ENCODE data around the gene TMEM141. TPM values are rescaled to one million over a fixed set of nuclear protein-coding genes. Genes with fewer than 3 reads are reported as not detected.

Gene TMEM141
- polyA plus RNA-seq, 1 donor from 2014 or later, result 30.1 TPM

DNA sequence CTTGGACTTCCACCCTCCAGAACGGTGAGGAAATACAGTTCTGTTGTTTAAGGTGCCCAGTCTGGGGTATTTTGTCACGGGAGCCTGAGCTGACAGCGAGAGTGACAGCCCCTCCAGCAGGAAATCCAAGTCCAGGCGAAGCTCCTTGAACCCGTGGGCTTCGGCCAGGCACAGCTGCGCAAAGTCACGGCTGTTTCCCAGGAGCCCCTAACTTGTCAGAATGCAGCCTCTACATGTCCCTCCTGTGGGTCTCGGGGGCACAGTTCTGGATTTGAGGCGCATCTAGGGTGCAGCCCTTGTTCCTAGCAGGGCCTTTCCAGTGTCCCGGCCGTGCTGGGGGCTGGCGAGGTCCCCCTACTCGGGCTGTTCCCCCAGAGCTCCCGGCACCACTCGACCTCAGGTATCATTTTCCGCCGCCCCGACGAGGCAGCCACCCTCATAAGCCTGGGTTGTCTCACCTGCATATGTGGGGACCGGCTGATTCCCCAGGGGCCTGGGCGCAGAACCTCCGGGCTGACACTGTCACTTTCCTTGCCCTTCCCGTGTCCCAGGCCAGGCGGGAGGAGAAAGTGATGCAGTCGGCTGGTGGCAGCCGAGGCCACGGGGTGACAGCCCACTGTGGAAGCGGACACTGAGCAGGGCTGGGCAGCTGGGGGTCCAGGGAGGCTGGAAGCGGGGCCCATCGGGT lies 37.6 kb upstream of the TMEM141 start:
- Histone ChIP-seq H4K20me1 (ENCODE audit: insufficient read depth) (no peaks in the 10 kb centered on the region), H3K27ac (ENCODE audit: low read length) (no peak overlapping the region), H3K4me3 (ENCODE audit: low read length) (no peak overlapping the region), H3K36me3 (ENCODE audit: insufficient read depth, low read length) (no peaks in the 10 kb centered on the region), H3F3A (ENCODE audit: insufficient read depth, low read length, poor library complexity, severe bottlenecking) (no peaks in the 10 kb centered on the region), H3K9me3 (ENCODE audit: low read length) (no peaks in the 10 kb centered on the region), H3K9ac (ENCODE audit: low read length) (no peak overlapping the region), H2AFZ (ENCODE audit: low read depth, low read length) (no peak overlapping the region), H3K27me3 (ENCODE audit: insufficient read depth, low read depth, low read length) (no peaks in the 10 kb centered on the region), H3K79me2 (replicated peaks; ENCODE audit: insufficient read depth, low read length) (no peaks in the 10 kb centered on the region), H3K4me2 (ENCODE audit: low read length) (no peak overlapping the region), H3K9me2 (ENCODE audit: insufficient read depth, low read length) (no peaks in the 10 kb centered on the region)
- TF ChIP-seq SMC3 (conservative IDR thresholded peaks at IDR 0.05; ENCODE audit: poor library complexity) (no peak), TAF1 (IDR thresholded peaks at IDR 0.05; ENCODE audit: low read depth) (no peak), EZH2 (IDR thresholded peaks at IDR 0.05; ENCODE audit: borderline replicate concordance, insufficient read depth, low read length, poor library complexity, severe bottlenecking) (no peak), EP300 (conservative IDR thresholded peaks at IDR 0.05; ENCODE audit: poor library complexity, severe bottlenecking) (no peak), RAD21 (conservative IDR thresholded peaks at IDR 0.05) (no peak), MXI1 (conservative IDR thresholded peaks at IDR 0.05; ENCODE audit: poor library complexity, severe bottlenecking) (no peak), POLR2AphosphoS5 (IDR thresholded peaks at IDR 0.05) (no peak)
- TF ChIP-seq, protein P1, sequence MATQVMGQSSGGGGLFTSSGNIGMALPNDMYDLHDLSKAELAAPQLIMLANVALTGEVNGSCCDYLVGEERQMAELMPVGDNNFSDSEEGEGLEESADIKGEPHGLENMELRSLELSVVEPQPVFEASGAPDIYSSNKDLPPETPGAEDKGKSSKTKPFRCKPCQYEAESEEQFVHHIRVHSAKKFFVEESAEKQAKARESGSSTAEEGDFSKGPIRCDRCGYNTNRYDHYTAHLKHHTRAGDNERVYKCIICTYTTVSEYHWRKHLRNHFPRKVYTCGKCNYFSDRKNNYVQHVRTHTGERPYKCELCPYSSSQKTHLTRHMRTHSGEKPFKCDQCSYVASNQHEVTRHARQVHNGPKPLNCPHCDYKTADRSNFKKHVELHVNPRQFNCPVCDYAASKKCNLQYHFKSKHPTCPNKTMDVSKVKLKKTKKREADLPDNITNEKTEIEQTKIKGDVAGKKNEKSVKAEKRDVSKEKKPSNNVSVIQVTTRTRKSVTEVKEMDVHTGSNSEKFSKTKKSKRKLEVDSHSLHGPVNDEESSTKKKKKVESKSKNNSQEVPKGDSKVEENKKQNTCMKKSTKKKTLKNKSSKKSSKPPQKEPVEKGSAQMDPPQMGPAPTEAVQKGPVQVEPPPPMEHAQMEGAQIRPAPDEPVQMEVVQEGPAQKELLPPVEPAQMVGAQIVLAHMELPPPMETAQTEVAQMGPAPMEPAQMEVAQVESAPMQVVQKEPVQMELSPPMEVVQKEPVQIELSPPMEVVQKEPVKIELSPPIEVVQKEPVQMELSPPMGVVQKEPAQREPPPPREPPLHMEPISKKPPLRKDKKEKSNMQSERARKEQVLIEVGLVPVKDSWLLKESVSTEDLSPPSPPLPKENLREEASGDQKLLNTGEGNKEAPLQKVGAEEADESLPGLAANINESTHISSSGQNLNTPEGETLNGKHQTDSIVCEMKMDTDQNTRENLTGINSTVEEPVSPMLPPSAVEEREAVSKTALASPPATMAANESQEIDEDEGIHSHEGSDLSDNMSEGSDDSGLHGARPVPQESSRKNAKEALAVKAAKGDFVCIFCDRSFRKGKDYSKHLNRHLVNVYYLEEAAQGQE (IDR thresholded peaks at IDR 0.05; ENCODE audit: borderline replicate concordance), result no peak
- TF ChIP-seq, protein P2, sequence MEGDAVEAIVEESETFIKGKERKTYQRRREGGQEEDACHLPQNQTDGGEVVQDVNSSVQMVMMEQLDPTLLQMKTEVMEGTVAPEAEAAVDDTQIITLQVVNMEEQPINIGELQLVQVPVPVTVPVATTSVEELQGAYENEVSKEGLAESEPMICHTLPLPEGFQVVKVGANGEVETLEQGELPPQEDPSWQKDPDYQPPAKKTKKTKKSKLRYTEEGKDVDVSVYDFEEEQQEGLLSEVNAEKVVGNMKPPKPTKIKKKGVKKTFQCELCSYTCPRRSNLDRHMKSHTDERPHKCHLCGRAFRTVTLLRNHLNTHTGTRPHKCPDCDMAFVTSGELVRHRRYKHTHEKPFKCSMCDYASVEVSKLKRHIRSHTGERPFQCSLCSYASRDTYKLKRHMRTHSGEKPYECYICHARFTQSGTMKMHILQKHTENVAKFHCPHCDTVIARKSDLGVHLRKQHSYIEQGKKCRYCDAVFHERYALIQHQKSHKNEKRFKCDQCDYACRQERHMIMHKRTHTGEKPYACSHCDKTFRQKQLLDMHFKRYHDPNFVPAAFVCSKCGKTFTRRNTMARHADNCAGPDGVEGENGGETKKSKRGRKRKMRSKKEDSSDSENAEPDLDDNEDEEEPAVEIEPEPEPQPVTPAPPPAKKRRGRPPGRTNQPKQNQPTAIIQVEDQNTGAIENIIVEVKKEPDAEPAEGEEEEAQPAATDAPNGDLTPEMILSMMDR (IDR thresholded peaks at IDR 0.05; ENCODE audit: poor library complexity, severe bottlenecking), result no peak

DNA sequence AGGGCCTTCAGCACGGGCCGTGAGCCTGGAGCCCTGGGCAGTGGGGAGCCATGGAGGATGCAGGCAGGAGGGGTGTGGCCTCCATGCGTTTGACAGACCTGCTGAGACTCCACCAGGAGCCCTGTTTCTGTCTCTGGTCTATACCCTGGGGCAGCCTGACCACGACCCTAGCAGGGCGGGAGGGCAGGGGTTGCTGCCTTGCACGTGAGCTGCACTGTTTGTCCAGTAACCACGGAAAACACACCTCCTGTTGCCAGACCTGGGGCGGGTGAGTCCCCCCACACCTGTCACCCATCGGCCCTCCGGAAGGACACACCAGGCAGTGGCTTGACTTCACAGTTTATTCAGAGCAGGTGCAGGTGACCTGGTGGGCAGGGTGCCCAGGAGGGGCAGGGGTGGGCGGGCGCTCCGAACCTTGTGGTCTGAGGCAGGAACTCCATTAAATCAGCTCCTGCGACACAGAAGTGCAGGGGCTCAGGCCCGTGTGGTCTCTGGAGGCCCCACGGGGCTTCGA lies 37.0 kb upstream of the TMEM141 start:
- H3K9ac ChIP-seq (ENCODE audit: low read length), result no peak overlapping the region

More for the DNA sequence above, 37.0 kb upstream of the TMEM141 start:
- H3K4me3 ChIP-seq (ENCODE audit: low read length), result no peak overlapping the region
- no peaks in the 10 kb centered on the region for H3K36me3 ChIP-seq (ENCODE audit: insufficient read depth, low read length)
- no peaks in the 10 kb centered on the region for H3K9me3 ChIP-seq (ENCODE audit: low read length)
- H3K27me3 ChIP-seq (ENCODE audit: insufficient read depth, low read depth, low read length), result no peaks in the 10 kb centered on the region
- no peaks in the 10 kb centered on the region for H4K20me1 ChIP-seq (ENCODE audit: insufficient read depth)
- no peaks in the 10 kb centered on the region for H3F3A ChIP-seq (ENCODE audit: insufficient read depth, low read length, poor library complexity, severe bottlenecking)
- H3K9me2 ChIP-seq (ENCODE audit: insufficient read depth, low read length), result no peaks in the 10 kb centered on the region
- no peak overlapping the region for H3K27ac ChIP-seq (ENCODE audit: low read length)
- no peak overlapping the region for H3K4me2 ChIP-seq (ENCODE audit: low read length)
- H3K79me2 ChIP-seq (replicated peaks; ENCODE audit: insufficient read depth, low read length), result no peaks in the 10 kb centered on the region
- TF ChIP-seq, protein P2 (IDR thresholded peaks at IDR 0.05; ENCODE audit: poor library complexity, severe bottlenecking), result no peak
- TF ChIP-seq SMC3 (conservative IDR thresholded peaks at IDR 0.05; ENCODE audit: poor library complexity) (no peak), EZH2 (IDR thresholded peaks at IDR 0.05; ENCODE audit: borderline replicate concordance, insufficient read depth, low read length, poor library complexity, severe bottlenecking) (no peak), POLR2AphosphoS5 (IDR thresholded peaks at IDR 0.05) (no peak), MXI1 (conservative IDR thresholded peaks at IDR 0.05; ENCODE audit: poor library complexity, severe bottlenecking) (no peak), EP300 (conservative IDR thresholded peaks at IDR 0.05; ENCODE audit: poor library complexity, severe bottlenecking) (no peak), TAF1 (IDR thresholded peaks at IDR 0.05; ENCODE audit: low read depth) (no peak), RAD21 (conservative IDR thresholded peaks at IDR 0.05) (no peak)
- TF ChIP-seq, protein P1 (IDR thresholded peaks at IDR 0.05; ENCODE audit: borderline replicate concordance), result no peak
- H2AFZ ChIP-seq (ENCODE audit: low read depth, low read length), result no peak overlapping the region
